HG03135 (cell line): Measurements from ENCODE around the gene ST7.

Experiments used
- ATAC-seq: cut with Tn5 transposase; IDR thresholded peaks from one replicate; pipeline ENCODE4 v1.9.1; 2021; ENCODE audit warnings: mild to moderate bottlenecking, moderate library complexity; ENCODE audit not compliant: unreplicated experiment

ST7 gene

GRCh38 chr7:117006907-117007684, 53.8 kb downstream of the ST7 start:
- no peak for ATAC-seq

- no peak for ATAC-seq
Observed at GRCh38 chr7:117008118-117008885, 55.0 kb downstream of the ST7 start.

- no peak for ATAC-seq
Observed at GRCh38 chr7:117008886-117009531, 55.7 kb downstream of the ST7 start.

GRCh38 chr7:117009705-117010361, 56.5 kb downstream of the ST7 start:
- no peak for ATAC-seq

- ATAC-seq, result peak; percentile 31
Observed at GRCh38 chr7:117010375-117011133, 57.3 kb downstream of the ST7 start.

- peak; percentile 84 for ATAC-seq
Observed at GRCh38 chr7:117011419-117012260, 58.3 kb downstream of the ST7 start.

- ATAC-seq, result peak; percentile 7
Observed at GRCh38 chr7:117012284-117012683, 59.0 kb downstream of the ST7 start.

- ATAC-seq, result no peak
Observed at GRCh38 chr7:117012696-117013095, 59.4 kb downstream of the ST7 start.

- no peak for ATAC-seq
Observed at GRCh38 chr7:117014099-117014656, 60.9 kb downstream of the ST7 start.

GRCh38 chr7:117014673-117015133, 61.4 kb downstream of the ST7 start:
- ATAC-seq, result peak; percentile 33

- no peak for ATAC-seq
Observed at GRCh38 chr7:117015258-117016184, 62.2 kb downstream of the ST7 start.

- ATAC-seq, result no peak
Observed at GRCh38 chr7:117017017-117017451, 63.7 kb downstream of the ST7 start.

- no peak for ATAC-seq
Observed at GRCh38 chr7:117017702-117018266, 64.5 kb downstream of the ST7 start.

GRCh38 chr7:117018713-117019112, 65.4 kb downstream of the ST7 start:
- ATAC-seq, result no peak

GRCh38 chr7:117019287-117019686, 66.0 kb downstream of the ST7 start:
- ATAC-seq, result no peak

- no peak for ATAC-seq
Observed at GRCh38 chr7:117019786-117020590, 66.7 kb downstream of the ST7 start.

GRCh38 chr7:117020591-117020973, 67.3 kb downstream of the ST7 start:
- ATAC-seq, result no peak
